Activated T-cell treated with anti-CD3 and anti-CD28 coated beads for 24 hours (primary cell): ENCODE data around the gene HINFP.
"Not testable (repeated sequence)": the region's sequence is repeated elsewhere in the genome, so short reads cannot be mapped to it uniquely, and the experiment has no call there.

Source experiments
- DNase-seq: peaks from one replicate; pipeline ENCODE4 v3.0.0-alpha.2; 2020; ENCODE audit warnings: low read depth

HINFP gene

DNA sequence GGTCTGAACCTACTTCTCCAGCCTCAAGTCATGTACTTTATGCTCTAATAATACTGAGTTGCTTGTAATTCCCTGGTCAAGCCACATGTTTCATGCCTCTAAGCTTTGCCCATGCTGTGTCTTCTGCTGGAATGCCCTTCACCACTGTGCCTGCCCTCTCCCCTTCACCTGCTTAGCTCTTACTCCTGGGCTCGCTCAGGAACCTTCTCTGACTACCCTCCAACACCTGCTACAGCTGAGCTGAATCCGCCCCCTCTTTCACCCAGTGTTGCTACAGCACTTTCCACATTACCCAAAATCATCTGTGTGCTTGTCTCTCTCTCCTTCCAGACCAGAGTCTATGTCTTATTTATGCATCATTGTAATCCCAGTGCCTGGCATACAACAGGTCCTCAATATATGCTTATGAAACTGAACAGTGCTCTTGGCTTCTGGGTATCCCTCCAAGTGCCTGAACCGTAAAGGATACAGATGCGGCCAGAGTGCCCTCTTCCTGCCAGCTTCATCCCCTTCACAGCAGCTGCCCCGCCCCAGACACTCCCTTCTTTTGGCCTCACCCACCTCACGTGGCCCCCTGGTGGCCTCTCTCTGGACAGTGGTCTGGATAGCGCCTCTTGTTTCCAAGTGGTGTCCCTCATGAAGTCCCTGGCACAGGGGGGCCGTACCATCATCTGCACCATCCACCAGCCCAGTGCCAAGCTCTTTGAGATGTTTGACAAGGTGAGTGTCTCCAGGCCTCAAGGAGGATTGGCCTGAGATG lies 34.5 kb downstream of the HINFP start:
- DNase-seq: no peak

- no peak for DNase-seq
Measured at GRCh38 chr11:119156496-119156895, 35.1 kb downstream of the HINFP start.

DNA sequence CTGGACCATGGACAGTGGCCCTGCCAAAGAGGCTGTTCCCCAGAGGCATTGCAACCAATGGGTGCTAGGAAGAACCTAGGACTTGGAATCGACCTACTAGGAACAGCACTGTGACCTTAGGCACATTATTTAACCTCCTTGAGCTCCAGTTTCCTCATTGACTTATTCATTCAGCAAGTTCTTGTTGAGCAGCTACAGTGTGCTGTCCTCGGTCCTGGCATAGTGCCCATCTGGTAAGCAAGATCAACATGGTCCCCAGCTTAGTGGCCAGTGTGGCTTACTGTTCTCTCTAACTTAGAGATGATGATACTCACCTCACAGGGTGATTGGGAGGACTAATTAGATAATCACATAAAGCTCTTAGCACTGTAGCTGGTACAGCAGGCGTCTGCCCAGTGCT lies 35.7 kb downstream of the HINFP start:
- no peak for DNase-seq

DNA sequence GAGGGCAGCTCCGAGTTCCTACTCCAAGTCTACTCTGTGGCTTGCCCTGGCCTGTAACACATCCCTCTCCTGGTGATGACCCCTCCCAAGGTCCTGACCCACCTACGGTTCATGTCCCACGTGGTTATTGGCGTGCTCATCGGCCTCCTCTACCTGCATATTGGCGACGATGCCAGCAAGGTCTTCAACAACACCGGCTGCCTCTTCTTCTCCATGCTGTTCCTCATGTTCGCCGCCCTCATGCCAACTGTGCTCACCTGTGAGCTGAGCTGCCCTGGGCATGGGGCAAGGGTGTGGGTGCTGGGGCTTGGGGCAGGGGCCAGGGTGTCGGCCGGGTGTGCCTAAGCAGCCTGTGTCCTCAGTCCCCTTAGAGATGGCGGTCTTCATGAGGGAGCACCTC lies 37.1 kb downstream of the HINFP start:
- DNase-seq: no peak

GRCh38 chr11:119160151-119160550 lies 38.8 kb downstream of the HINFP start:
- no peak for DNase-seq

DNA sequence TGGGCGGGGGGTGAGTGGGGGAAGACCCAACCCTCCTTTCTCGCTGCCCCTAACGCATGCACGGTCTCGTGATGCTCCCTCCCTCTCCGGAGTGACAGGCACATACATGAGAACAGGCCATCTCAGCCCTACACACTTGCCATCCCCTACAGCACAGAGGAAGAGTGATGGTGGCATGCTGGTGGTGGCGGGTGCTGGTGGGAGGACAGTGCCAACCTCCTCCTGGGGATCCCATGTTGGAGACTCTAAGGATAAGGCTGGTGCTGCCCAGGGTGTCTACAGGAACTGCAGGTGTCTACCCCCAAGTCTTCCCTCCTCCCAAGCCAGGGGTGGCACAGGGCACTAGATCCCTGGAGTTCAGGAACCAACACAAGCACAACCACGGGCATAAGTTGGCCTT lies 40.5 kb downstream of the HINFP start:
- DNase-seq: no peak

DNA sequence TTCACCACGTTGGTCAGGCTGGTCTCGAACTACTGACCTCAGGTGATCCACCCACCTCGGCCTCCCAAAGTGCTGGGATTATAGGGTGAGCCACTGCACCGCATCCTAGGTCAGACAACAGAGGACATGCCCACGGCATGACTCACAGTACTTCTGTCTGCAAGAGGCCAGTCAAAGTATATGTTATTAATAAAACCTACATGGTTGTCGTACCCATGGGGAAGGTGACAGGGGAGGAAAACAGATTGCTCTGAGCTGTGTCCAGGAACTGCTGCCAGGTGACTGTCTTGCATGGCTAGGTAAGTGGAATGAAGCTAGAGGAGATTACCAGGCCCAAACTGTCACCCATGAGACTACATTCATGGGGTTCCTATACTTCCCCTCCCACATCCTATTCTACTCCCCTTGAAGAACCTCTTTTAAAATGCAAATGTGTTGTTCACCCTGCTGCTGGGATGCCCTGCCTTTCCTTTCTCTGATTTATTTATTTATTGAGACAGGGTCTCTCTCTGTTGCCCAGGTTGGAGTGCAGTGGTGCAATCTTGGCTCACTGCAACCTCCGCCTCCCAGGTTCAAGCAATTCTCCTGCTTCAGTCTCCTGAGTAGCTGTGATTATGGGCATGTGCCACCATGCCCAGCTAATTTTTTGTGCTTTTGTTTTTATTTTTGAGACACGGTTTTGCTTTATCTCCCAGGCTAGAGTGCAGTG lies 45.1 kb downstream of the HINFP start:
- DNase-seq: no peak

GRCh38 chr11:119167077-119167458 lies 45.7 kb downstream of the HINFP start:
- not testable (repeated sequence) for DNase-seq

DNA sequence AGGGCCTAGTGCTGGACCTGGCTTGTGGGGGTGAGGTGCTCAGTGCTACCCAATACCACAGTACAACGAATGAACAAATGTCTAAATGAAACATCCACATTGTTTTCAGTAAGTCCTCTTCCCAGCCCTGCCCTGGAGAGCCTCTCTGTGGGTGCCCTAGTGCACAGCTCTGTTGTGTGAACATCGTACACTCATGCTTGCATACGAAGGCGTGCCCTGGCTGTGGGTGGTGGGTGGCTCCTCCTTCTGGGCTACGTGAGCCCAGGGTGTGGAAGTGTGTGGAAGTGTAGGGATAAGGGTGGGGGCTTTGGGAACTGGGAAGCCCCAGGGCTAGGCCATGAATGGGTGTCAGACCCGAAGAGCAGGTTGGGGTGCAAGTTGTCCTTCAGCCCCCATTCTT lies 46.6 kb downstream of the HINFP start:
- no peak for DNase-seq

GRCh38 chr11:119168471-119169281 lies 47.3 kb downstream of the HINFP start, which contains the start of gene NLRX1:
TSS of gene NLRX1 (plus strand) at chr11:119168725. CDS start at chr11:119171404, 2,679 bp downstream.
- DNase-seq: peak; percentile 80

DNA sequence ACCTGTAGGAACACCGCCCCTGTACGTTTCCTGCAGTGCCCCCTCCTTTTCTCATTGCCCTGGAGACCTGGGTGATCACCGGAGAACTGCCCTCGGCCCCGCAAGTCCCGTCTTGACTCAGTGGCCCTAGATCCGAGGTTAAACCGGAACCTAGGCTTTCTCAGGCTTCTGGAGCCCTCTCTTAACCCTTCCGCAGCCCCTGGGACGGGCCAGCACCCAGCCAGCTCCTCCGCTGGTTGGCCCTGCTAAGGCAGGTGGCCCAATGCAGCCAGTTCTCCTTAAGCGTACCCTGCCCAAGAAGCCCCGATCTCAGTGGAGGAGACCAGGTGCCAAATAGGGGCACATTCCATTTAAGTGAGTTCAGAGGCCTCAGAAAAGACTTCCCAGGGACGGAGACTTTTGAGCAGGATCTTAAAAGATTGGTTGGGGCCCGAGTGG lies 47.9 kb downstream of the HINFP start:
- peak; percentile 24 for DNase-seq

- no peak for DNase-seq
Measured at GRCh38 chr11:119172513-119172912, 51.1 kb downstream of the HINFP start.

DNA sequence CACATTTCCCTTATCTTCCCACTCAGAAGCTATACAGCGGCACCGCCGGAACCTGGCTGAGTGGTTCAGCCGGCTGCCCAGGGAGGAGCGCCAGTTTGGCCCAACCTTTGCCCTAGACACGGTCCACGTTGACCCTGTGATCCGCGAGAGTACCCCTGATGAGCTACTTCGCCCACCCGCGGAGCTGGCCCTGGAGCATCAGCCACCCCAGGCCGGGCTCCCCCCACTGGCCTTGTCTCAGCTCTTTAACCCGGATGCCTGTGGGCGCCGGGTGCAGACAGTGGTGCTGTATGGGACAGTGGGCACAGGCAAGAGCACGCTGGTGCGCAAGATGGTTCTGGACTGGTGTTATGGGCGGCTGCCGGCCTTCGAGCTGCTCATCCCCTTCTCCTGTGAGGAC lies 52.1 kb downstream of the HINFP start:
- no peak for DNase-seq

DNA sequence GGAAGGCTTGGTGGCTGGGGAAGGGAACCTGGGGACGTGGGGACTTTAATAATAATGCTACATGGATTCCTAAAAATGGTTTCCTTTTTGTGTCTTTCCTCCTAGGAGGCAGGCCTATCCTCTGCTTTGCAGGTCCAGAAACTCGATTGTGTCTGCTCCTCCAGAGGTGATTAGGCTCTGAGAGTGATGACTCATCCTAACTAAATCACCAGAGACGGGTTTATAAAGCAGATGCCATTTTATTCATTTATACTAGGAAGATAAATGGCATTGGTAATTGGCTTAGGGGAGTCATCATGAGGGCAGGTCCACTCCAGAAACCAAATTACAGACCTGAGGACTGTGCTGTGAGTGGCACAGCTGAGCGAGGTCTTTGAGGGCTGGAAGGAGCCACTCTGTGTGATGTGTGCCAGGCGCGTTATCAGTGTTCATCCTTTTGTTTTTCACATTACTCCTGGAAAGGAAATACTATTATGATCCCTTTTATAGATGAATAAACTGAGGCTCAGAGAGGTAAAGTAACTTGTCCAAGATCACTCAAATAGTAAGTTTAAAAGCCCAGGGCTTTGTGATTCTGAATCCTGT lies 54.2 kb downstream of the HINFP start:
- no peak for DNase-seq

- no peak for DNase-seq
Measured at GRCh38 chr11:119178166-119178680, 56.8 kb downstream of the HINFP start.

DNA sequence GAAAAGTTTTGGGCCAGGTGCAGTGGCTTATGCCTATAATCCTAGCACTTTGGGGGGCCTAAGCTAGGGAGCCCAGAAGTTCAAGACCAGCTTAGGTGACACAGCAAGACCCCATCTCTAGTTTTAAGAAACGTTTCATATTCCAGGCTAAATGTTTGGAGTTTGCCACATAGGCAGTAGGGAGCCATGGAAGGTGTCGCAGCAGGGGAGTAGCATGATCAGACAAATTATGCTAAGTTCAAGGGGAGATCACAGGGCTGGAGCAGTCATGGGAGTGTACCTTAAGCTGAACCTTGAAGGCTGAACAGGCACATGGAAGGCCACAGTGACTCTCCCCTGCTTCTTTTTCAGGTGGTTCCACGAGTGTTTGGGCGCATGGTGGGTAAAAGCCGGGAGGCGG lies 58.0 kb downstream of the HINFP start:
- no peak for DNase-seq

- DNase-seq: no peak
Measured at GRCh38 chr11:119179983-119180382, 58.6 kb downstream of the HINFP start.

DNA sequence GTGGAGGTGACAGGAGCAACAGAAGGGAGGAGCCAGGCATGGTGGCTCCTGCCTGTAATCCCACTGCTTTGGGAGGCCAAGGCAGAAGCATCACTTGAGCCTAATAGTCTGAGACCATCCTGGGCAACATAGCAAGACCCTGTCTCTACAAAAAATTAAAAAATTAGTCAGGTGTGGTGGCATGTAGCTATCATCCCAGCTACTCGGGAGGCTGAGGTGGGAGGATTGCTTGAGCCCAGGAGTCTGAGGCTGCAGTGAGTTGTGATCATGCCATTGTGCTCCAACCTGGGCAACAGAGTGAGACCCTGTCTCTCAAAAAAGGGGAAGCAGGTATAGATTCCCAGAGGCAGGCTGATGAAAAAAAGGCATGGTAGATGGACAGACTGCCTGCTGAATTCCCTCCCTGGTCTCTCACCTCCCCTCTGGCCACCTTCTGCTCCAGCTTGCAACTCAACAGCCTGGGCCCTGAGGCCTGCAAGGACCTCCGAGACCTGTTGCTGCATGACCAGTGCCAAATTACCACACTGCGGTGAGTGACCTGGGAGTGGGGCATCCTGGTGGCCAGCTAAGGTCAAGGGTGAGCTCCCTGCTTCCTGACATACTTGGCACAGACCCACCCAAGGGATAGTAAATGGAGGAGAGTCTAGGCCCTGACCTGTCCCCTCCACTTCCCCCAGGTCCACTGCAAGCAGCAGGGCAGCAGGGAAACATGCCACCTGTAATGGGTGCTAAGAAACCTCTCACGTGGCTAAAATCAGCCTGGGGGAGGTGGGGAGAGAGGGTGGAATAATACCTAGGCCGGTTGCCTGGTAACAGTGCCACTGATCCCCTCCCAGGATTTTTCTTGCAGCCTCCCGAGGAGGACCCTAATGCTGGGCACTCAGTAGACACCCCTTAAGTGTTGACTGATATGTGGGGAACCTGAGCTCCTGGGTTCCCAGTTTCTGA lies 59.6 kb downstream of the HINFP start:
- no peak for DNase-seq

GRCh38 chr11:119181677-119182412 lies 60.5 kb downstream of the HINFP start:
- no peak for DNase-seq

DNA sequence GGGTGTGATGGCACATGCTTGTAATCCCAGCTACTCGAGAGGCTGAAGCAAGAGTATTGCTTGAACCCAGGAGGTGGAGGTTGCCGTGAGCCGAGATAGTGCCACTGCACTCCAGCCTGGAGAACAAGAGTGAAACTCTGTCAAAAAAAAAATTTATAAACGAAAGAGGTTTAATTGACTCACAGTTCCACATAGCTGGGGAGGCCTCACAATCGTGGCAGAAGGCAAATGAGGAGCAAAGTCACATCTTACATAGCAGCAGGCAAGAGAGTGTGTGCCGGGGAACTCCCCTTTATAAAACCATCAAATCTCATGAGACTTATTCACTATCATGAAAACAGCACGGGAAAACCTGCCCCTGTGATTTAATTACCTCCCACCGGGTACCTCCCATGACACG lies 63.0 kb downstream of the HINFP start:
- DNase-seq: not testable (repeated sequence)
